HG03196 (cell line): ENCODE data around the gene GDF15.
"Not testable (repeated sequence)": the region's sequence is repeated elsewhere in the genome, so short reads cannot be mapped to it uniquely, and the experiment has no call there.

Source experiments
- ATAC-seq: cut with Tn5 transposase; IDR thresholded peaks from one replicate; pipeline ENCODE4 v1.9.1; 2021; ENCODE audit not compliant: unreplicated experiment

Gene GDF15

DNA sequence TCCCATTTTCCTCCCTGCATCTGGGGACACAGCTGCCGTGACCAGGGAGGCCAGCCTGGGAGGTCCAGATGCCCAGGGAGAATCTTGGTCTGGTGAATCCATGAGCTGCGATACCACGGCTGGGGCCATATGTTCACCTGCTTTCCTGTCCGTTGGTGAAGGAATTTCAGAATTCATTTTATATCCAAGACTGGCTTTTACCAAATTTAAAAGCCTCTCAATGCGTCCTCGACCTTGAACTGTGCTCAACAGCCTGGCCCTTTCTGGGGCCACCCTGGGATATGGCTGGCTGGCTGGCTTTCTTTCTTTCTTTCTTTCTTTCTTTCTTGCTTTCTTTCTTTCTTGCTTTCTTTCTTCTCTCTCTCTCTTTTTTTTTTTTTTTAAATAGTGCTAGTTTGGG, 22.2 kb upstream of the GDF15 start:
- no peak for ATAC-seq

DNA sequence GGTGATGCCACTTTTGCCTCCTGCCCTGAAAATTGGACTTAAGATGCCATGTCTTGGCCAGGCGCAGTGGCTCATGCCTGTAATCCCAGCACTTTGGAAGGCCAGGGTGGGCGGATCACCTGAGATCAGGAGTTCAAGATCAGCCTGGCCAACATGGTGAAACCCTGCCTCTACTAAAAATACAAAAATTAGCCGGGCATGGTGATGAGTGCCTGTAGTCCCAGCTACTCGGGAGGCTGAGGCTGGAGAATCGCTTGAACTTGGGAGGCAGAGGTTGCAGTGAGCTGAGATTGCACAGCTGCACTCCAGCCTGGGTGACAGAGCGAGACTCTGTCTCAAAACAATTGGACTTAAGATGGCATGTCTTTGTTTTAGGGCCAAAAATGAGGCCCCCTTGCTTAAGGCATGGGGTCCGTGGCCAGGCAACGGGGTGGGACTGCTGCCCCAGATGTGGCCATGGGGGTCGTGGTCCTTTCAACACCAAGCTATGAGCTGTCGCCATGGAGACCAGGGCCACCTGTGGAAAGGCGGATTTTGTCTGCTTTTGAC, 21.6 kb upstream of the GDF15 start:
- not testable (repeated sequence) for ATAC-seq

DNA sequence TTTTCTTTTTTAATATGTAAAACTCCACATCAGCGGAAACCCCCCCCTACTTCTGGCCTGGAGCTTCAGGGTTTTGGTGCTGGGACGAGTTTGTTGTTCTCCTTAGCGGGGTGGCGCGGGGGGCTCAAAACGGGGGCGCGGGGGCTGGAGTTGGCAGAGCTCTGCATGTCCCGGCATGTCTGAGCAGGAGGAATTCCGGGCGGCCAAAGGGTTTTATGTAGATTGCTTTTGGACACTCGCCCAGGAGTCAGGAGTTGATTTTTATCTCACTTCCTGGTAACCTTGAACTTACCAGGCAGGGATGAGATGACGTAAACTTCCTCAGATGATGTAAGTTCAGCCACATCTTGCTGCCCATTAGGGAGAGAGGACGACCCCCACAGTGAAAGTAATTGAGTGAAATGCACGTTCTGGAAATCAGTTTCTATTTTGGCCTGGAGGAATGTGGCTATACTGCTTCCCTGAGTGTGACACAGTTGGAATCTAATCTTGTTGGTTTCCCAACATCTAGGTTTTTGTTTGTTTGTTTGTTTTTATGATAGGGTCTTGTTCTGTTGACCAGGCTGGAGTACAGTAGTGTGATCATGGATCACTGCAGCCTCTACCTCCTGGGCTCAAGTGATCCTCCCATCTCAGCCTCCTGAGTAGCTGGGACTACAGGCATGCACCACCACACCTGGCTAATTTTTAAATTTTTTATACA, 21.0 kb upstream of the GDF15 start:
- no peak for ATAC-seq

DNA sequence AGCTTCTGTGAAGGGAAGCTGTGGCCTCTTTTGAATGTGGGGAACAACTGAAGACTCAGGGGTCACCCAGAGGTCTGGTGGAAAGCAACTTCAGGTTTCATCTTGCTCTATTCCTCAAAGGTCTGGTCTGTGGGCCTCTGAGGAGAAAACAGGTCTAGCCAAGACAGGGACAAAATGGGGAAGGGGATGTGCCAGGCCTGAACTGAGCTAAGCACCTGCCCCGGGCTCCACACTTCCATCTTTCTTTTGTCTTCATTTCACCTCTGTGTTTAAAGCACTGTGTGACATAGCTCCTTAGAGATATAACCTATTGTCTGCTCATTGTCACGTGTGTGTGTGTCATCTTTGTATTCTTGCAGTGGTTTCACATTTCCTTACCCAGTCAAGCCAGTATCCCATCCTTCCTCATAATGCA, 19.9 kb upstream of the GDF15 start:
- no peak for ATAC-seq

DNA sequence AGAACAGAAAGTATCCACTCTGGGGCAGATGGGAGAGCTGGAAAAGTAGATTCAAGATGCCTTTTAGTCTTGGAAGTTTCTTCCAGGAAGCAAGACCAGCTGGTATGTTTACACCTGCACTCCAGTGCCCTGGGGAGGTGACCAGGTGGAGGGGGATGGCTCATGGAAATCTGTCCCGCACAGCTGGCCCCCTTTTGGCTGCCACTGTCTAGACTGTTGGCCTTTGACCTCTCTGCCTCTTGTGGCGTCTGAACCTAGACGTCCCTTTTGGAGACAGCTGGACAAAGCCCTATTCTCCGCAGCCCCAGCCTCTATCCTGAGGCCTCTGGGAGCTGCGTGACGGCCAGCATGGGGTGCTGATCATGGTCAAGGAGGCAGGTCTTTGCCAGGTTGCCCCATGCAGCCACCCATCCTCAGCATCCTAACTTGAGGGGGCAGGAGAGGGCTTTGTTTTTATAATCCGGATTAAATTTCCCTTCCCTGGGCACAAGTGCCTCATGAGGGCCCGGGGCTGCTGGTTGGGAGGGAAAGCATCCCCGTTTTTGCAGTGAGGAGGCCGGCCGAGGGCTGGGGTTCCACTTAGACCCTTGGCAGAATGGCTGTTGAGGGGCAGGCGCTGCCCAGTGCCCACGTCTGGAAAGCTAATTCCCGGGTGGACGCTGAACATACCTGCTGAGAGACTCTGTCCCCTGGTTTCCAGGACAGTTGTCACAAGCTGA, 17.3 kb upstream of the GDF15 start:
- ATAC-seq, result no peak

DNA sequence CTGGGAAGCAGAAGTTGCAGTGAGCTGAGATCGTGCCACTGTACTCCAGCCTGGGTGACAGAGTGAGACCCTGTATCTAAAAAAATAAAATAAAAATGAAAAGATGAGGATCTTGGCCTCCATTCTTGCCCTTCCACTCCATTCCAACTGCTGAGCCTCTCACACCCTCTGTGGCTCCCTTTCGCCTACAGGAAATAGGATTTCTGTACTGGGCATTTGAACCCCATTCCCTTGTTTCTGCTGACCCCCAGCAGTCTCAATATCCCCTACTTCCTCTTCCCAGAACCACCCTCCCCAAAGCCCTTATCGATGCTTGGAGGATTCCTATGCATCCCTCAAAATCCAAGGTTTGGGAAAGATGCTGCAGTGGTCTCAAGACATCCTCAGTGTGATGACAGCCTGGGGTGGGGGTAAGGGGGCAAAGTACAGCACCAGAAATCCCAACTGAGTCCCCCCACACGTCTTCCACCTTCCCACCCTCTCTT, 12.5 kb upstream of the GDF15 start:
- no peak for ATAC-seq

DNA sequence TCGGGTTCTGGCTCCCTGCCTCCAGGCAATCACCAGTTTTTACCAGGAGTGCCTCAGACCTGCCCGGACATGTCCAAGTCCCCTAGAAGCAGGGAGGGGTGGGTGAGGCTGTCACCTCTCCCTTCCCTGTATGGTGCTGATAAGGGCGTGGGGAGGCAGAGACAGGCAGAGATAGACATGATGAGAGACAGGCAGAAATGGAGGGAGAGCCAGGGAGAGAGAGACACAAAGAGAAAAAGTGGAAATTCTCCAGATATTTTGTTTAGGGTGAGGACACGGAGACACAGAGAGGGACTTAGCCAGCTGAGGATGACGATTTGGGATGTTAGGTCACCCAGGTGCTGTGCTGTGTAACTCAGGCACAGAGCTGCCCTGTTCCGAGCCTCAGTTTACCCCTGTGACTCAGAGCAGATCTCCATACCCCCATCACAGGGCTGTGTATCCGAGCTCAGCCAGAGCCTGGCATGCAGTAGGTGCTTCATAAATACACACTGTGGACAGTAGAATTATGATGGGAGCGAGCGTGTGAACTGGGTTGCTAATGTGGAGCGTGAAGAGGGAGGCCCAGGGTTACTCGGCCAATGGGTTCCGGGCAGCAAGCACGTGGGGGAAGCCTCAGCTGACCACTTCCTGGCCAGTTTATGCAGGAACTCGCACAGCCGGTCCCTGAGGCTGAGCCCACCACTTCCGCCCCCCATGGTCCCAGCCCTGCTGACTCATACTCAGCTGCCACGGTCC, 11.9 kb upstream of the GDF15 start:
- ATAC-seq, result peak; percentile 79

DNA sequence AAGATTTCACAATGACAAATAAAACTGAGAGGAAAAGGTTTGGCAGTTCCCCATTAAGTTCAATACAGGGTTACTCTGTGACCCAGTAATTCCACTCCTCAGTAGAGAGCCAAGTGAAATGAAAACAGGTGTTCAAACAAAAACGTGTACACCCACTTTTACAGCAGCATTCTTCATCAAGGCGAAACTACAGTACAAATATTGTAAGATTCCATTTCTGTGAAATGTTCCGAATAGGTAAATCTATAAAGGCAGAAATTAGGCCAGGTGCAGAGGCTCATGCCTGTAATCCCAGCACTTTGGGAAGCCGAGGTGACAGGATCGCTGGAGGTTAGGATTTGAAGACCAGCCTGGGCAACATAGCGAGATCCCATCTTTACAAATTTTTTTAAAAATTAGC, 8.9 kb upstream of the GDF15 start:
- no peak for ATAC-seq

DNA sequence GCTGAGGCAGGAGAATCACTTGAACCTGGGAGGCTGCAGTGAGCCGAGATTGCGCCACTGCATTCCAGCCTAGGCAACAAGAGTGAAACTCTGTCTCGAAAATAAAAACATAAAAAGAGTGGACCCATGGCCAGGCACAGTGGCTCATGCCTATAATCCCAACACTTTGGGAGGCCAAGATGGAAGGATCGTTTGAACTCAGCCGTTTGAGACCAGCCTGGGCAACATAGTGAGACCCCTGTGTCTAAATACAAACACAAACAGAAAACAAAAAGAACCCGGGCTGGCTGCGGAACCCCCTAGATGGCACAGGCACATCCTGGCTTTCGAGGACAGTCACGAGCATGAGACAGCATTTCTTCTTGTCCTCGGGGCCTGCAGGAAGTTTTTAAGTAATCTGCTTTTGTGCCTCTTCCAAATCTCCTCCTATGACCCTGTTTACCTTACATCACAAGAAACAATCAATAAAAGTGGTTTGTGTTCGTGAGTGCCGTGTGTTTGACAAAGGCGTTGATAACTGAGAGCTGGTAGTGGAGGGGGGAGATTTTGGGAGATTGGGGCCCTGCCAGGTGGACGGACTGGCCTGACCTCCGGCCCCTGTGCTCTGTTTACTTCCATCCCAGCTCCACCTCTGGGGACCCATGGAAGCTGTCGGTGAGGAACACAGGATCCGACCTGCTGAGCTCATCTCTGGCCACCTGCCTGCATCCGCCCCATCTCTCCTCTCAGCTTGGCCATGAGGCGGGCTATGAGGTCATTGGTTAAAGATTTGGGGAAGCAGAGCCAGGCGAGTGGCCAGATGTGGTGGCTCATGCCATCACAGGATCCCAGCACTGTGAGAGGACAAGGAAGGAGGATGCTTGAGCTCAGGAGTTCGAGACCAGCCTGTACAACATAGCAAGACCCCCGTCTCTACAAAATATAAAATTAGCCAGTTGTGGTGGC, 5.9 kb upstream of the GDF15 start:
- ATAC-seq, result no peak

DNA sequence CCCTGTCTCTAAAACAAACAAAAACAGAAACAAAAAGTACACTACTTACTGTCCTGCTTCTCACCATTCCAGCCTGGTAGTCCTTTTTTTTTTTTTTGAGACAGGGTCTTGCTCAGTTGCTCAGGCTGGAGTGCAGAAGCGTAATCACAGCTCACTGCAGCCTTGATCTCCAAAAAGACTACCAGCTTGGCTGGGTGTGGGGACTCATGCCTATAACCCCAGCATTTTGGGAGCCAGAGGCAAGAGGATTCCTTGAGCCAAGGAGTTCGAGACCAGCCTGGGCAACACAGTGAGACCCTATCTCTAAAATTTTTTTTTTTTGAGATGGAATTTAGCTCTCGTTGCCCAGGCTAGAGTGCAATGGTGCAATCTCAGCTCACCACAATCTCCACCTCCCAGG, 5.1 kb upstream of the GDF15 start:
- ATAC-seq, result no peak

DNA sequence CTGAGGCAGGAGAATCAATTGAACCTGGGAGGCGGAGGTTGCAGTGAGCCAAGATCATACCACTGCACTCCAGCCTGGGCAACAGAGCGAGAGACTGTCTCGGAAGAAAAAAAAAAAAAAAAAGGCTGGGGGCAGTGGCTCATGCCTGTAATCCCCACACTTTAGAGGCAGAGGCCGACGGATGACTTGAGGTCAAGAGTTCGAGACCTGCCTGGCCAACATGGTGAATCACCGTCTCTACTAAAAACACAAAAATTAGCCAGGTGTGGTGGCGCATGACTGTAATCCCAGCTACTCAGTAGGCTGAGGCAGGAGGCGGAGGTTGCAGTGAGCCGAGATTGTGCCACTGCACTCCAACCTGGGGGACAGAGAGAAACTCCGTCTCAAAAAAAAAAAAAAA, 2.3 kb upstream of the GDF15 start:
- not testable (repeated sequence) for ATAC-seq

DNA sequence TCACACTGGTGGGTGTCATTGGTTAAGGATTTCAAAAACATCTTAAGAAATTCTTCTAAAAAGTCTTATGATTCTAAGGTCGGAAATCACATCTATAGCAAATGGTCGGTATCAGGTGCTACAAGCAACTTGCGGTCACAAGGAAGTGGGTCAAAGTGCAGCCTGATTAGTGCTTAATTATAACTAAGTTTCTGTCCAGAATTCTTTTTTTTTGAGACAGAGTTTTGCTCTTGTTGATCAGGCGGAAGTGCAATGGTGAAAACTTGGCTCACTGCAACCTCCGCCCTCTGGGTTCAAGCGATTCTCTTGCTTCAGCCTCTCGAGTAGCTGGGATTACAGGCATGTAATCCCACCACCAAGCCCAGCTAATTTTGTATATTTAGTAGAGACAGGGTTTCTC, 1.2 kb upstream of the GDF15 start:
- ATAC-seq, result no peak

DNA sequence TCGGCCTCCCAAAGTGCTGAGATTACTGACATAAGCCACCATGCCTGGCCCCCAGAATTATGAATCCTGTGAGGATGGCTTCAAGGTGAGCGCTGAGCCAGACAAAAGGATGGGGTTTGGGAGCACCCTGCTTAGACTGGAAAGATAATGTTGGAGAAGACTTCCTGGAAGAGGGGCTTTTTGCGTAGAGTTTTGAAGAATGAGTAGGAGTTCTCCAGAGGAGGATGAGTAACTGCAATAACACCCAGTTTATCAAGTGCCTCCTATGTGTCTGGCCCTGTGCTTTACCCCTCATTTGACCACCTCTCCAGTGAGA, 641 bp upstream of the GDF15 start:
- no peak for ATAC-seq

DNA sequence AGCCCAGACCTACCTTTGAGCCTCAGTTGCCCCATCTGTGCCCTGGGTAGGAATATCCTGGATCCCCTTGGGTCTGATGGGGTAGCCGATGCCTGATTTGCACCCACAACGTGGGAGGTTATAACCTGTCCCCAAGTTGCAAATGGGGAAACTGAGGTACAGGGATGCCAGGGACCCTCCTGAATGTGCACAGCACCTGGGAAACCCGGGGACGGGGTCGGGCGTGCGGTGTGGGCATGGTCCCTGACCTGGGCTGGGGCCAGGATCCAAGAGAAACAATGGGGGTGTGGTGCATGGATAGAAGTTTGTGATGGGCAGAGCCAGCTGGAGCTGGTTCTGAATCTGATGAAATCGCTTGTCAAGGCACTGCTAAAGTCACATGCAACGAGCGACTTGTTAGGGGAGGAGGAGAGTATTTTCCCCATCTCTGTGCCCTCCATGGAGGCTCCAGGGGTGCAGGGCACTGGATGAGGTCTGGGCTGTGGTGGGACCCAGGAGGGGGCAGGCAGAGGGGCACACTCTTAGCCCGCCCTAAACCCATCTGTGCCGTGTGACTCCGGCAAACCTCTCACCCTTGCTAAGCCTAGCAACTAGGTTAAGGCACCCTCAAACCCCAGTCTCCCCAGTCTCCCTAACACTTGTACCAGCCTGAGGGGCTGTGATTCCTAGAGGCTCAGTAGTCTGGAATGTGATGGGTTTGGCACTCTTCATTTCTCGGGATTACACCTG, 749 bp downstream of the GDF15 start:
- no peak for ATAC-seq

DNA sequence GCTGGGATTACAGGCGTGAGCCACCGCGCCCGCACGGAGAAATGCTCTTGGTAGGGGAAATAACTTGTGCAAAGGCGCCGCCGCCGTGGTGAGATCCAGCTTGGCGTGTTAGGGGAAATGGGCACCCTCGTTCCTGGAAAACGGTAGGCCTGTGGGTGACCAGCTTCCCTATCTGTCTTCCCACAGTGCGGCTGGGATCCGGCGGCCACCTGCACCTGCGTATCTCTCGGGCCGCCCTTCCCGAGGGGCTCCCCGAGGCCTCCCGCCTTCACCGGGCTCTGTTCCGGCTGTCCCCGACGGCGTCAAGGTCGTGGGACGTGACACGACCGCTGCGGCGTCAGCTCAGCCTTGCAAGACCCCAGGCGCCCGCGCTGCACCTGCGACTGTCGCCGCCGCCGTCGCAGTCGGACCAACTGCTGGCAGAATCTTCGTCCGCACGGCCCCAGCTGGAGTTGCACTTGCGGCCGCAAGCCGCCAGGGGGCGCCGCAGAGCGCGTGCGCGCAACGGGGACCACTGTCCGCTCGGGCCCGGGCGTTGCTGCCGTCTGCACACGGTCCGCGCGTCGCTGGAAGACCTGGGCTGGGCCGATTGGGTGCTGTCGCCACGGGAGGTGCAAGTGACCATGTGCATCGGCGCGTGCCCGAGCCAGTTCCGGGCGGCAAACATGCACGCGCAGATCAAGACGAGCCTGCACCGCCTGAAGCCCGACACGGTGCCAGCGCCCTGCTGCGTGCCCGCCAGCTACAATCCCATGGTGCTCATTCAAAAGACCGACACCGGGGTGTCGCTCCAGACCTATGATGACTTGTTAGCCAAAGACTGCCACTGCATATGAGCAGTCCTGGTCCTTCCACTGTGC, 2.4 kb downstream of the GDF15 start:
- peak; percentile 67 for ATAC-seq

DNA sequence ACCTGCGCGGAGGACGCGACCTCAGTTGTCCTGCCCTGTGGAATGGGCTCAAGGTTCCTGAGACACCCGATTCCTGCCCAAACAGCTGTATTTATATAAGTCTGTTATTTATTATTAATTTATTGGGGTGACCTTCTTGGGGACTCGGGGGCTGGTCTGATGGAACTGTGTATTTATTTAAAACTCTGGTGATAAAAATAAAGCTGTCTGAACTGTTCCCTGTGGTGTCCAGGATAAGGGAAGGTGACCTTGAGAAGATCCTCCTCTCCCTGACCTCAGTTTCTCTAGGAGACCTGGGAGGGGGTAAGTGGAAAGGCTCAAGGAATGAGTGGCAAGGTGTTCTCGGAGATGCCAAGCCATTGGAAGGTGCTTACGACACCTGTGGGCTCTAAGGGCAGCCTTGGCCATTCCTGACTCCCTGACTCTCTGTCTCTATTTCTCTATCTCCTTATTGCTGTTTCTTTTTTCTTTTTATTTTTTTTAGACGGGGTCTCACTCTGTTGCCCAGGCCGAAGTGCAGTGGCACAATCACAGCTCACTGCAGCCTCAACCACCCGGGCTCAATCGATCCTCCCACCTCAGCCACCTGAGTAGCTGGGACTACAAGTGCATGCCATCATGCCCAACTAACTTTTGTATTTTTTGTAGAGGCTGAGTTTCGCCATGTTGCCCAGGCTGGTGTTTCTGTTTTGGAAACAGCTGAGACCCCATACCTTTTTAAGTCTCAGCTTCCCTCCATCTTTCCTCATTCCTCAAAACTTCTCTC, 3.2 kb downstream of the GDF15 start:
- ATAC-seq, result no peak

DNA sequence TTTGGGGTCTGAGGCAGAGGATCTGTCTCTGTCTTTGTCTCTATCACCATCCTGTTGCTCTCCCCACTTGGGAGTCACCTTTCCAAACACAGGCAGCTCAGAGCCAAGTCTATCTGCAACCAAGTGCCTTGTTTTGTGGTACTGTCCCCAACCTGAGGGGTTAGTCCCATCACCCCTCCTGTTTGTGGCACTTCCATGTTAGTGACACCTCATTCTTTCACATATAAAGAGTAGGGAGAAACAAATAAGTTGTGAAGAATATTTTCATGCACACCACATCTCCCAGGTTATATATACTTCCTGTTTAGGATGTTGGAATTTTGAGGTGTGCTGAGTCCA, 3.7 kb downstream of the GDF15 start:
- ATAC-seq, result no peak

DNA sequence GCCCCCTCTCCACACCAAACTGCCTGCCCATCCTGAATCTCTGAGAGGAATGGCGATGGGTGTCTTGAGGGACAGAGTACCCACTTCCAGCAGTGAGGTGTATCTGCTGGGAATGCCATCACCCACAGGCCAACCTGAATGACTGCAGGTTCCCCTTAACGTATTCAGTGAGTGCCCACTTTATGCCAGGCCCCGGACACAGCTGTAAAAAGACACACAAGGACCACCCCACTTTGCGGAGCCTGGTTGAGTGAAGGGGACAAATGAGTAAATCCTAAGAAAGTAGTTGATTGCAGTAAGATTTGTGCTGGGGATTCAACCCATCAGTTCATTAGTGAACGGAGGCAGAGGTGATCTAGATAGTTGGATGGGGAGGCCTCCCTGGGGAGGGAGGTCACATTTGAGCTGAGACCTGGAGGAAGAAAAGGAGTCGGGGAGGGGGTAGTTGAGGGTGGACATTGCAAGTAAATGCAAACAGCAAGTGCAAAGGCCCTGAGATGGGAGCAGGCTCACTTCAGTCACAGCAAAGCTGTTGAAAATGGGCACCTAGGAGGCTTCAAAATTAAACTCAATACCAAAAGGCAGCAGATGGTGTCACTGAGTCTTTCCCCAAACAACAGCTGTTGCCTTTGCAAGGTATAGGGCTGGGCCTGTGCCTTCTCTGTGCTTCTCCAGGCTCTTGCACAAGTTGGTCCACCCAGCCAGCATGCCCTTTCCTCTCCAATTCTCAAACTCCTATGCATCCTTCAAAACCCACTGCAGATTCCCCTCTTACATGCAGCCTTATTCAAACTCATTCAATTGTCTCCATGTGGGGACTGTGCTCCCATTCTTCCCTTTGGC, 4.3 kb downstream of the GDF15 start:
- no peak for ATAC-seq
